Measurements from ENCODE around the gene SCUBE1. TPM values are rescaled to one million over a fixed set of nuclear protein-coding genes. Genes with fewer than 3 reads are reported as not detected.

SCUBE1 gene
- total and polyA plus RNA-seq, 4 donors: 0.88 to 18.7 (median 3.5) TPM

DNA sequence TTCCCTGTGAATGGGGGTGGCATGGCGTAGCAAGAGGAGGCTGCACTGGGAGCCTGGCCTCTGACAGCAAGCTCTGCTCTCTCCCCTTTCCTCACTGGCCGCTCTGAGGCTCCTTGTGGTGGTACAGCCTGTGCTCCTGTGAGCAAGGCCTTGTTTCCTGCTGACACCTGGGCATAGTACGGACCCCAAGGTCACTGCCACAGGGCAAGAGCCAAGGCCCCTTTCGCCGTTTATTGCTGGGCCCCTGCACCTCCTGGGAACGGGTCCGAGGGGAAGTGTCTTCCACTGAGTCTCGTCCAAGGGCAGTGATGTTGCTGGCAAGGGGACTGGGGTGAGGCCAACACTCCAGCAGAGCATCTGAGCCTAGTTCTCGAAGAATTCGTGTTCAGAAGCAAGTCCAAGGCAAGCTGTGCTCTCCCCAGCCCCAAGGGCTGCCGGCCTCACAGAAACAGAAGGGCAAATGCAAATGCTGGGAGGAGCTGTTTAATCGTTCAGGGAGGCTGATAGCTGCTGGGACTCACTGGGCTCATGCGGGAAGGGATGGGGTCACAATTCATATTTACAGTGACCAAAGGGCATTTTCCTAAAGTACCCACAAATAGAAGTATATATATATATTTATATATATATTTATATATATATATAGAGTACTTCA, 140.3 kb downstream of the SCUBE1 start:
- no peaks in the 10 kb centered on the region for H3K9me3 ChIP-seq (ENCODE audit: control insufficient read depth, low read length)
- H3K4me3 ChIP-seq (ENCODE audit: low read length in 2 of 2): no peak overlapping the region
- peak; percentile 18 to 42 for DNase-seq
- H3K27me3 ChIP-seq (ENCODE audit: control insufficient read depth in 1 of 2, insufficient read depth in 2 of 2, low read length in 1 of 2): no peaks in the 10 kb centered on the region
- no peak for ATAC-seq (ENCODE audit: low FRiP score)
- intact Hi-C loops (cut with DNase I): no loop called here
- 81 to 82% methylated on average over 13 of the region's 13 CpGs for WGBS, 2 donors
- H3K4me1 ChIP-seq (ENCODE audit: control insufficient read depth in 1 of 2, insufficient read depth in 2 of 2, low read length in 2 of 2): no peaks in the 10 kb centered on the region
- no peak overlapping the region for H3K27ac ChIP-seq (ENCODE audit: low read depth in 1 of 2, low read length in 2 of 2)
- no peaks in the 10 kb centered on the region for H3K36me3 ChIP-seq (ENCODE audit: control insufficient read depth in 1 of 2, insufficient read depth in 2 of 2, low read length in 1 of 2)

DNA sequence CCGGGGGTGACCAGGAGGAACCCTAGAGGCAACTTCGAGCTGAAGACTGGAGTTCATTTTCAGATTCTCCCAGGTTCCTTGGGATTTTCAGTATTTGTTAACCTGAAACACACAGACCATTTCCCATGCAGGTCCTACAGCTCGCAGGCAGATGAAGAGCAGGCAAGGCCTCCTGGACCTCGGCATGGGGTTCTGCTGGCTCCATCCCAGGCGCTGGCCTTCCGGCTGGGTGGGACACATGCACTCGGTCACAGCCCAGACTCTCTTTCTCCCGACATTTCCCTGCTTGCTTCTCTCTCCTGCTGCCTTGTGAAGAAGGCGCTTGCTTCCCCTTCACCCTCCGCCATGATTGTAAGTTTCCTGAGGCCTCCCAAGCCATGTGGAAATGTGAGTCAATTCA, 140.8 kb downstream of the SCUBE1 start:
- Histone ChIP-seq H3K4me1 (ENCODE audit: control insufficient read depth in 1 of 2, insufficient read depth in 2 of 2, low read length in 2 of 2) (no peaks in the 10 kb centered on the region), H3K9me3 (ENCODE audit: control insufficient read depth, low read length) (no peaks in the 10 kb centered on the region), H3K27me3 (ENCODE audit: control insufficient read depth in 1 of 2, insufficient read depth in 2 of 2, low read length in 1 of 2) (no peaks in the 10 kb centered on the region), H3K27ac (ENCODE audit: low read depth in 1 of 2, low read length in 2 of 2) (no peak overlapping the region), H3K4me3 (ENCODE audit: low read length in 2 of 2) (no peak overlapping the region), H3K36me3 (ENCODE audit: control insufficient read depth in 1 of 2, insufficient read depth in 2 of 2, low read length in 1 of 2) (no peaks in the 10 kb centered on the region)
- intact Hi-C loops (cut with DNase I): no loop called here
- ATAC-seq (ENCODE audit: low FRiP score) (no peak), DNase-seq (peak; percentile 17 to 54)
- WGBS, 2 donors: 94% methylated on average over 10 of the region's 10 CpGs

DNA sequence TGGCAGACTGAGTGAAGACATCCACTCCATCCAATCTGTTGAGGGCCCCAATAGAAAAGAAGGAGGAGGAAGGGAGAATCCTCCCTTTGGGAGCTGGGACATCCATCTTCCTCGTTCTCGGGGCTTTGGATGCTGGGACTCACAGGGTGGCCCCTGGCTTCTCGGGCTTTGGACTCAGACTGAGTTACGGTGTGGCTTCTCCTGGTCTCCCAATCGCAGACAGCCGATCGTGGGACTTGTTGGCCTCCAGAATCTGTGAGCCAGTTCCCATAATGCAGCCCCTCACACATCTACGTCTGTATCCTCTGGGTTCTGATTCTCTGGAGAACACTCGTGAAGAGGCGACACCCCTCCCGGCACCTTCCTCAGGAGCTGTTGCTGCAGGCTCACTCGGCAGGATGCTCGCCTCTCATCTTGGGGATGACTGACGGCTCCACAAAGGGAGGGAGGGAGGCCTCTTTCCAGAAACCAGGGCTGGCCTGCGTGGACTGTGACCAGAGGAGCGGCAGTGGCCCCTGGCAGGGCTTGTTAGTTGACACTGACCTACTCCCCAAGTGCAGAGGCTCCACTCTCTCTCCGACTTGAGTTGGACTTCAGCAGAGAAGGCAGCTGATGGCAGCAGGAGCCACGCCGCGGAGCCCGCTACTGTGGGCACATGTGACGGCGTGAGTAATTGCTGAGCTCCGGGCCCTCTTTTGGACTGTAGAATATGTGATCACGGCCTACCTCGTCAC, 141.5 kb downstream of the SCUBE1 start:
- Histone ChIP-seq H3K27ac (ENCODE audit: low read depth in 1 of 2, low read length in 2 of 2) (no peak overlapping the region), H3K27me3 (ENCODE audit: control insufficient read depth in 1 of 2, insufficient read depth in 2 of 2, low read length in 1 of 2) (no peaks in the 10 kb centered on the region), H3K4me1 (ENCODE audit: control insufficient read depth in 1 of 2, insufficient read depth in 2 of 2, low read length in 2 of 2) (no peaks in the 10 kb centered on the region), H3K4me3 (ENCODE audit: low read length in 2 of 2) (no peak overlapping the region), H3K36me3 (ENCODE audit: control insufficient read depth in 1 of 2, insufficient read depth in 2 of 2, low read length in 1 of 2) (no peaks in the 10 kb centered on the region), H3K9me3 (ENCODE audit: control insufficient read depth, low read length) (no peaks in the 10 kb centered on the region)
- WGBS, 2 donors: 92 to 93% methylated on average over 26 of the region's 26 CpGs
- intact Hi-C loops (cut with DNase I): no loop called here
- DNase-seq: peak; percentile 35 to 66
- no peak for ATAC-seq (ENCODE audit: low FRiP score)

DNA sequence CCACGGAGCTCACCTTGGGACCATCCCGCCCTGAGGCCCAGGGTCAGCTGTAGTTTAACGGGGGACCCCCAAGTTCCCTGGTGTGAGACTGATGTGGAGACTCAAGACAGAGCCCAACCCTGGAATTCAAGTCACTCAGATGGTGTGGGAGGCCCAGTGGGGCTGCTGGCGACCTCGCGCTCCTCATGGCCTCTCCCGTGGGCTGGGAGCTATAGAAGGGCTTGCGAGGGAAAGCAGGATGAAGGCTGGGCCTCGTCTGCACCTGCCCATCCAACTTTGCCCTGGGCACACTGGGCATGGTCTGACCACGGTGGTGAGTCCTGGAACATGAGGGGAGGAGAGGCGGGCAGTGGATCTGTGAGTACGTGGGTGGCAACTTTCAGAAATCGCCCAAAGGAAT, 142.6 kb downstream of the SCUBE1 start:
- ATAC-seq (ENCODE audit: low FRiP score) (no peak), DNase-seq (no peak)
- WGBS, 2 donors: 89 to 90% methylated on average over 13 of the region's 13 CpGs
- no peaks in the 10 kb centered on the region for H3K9me3 ChIP-seq (ENCODE audit: control insufficient read depth, low read length)
- H3K36me3 ChIP-seq (ENCODE audit: control insufficient read depth in 1 of 2, insufficient read depth in 2 of 2, low read length in 1 of 2): no peaks in the 10 kb centered on the region
- H3K4me1 ChIP-seq (ENCODE audit: control insufficient read depth in 1 of 2, insufficient read depth in 2 of 2, low read length in 2 of 2): no peaks in the 10 kb centered on the region
- no peak overlapping the region for H3K4me3 ChIP-seq (ENCODE audit: low read length in 2 of 2)
- no peaks in the 10 kb centered on the region for H3K27me3 ChIP-seq (ENCODE audit: control insufficient read depth in 1 of 2, insufficient read depth in 2 of 2, low read length in 1 of 2)
- no peak overlapping the region for H3K27ac ChIP-seq (ENCODE audit: low read depth in 1 of 2, low read length in 2 of 2)
- intact Hi-C loops (cut with DNase I): no loop called here

DNA sequence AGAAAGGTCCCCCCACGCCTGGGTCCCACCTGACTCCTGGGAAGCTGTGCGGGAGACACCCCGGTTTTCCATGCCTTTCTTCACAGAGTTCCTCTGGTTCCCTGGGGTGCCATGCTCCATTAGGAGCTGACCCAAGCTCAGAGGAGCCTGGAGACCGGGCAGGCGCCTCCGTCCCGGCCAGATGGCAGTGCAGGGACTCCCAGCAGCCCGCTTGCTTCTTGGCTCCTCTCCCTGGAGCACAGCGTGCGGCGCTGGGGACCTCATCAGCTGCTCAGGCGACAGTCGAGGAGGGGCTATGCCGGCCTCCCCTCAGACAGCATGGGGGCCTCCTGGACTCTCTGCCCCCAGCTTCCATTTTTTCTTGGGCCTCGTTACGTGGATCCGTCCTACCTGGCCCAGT, 143.1 kb downstream of the SCUBE1 start:
- DNase-seq (no peak), ATAC-seq (ENCODE audit: low FRiP score) (peak; percentile 28)
- H3K27ac ChIP-seq (ENCODE audit: low read depth in 1 of 2, low read length in 2 of 2): no peak overlapping the region
- 81 to 90% methylated on average over 17 of the region's 17 CpGs for WGBS, 2 donors
- no peaks in the 10 kb centered on the region for H3K36me3 ChIP-seq (ENCODE audit: control insufficient read depth in 1 of 2, insufficient read depth in 2 of 2, low read length in 1 of 2)
- H3K4me1 ChIP-seq (ENCODE audit: control insufficient read depth in 1 of 2, insufficient read depth in 2 of 2, low read length in 2 of 2): no peaks in the 10 kb centered on the region
- H3K4me3 ChIP-seq (ENCODE audit: low read length in 2 of 2): no peak overlapping the region
- no peaks in the 10 kb centered on the region for H3K9me3 ChIP-seq (ENCODE audit: control insufficient read depth, low read length)
- H3K27me3 ChIP-seq (ENCODE audit: control insufficient read depth in 1 of 2, insufficient read depth in 2 of 2, low read length in 1 of 2): no peaks in the 10 kb centered on the region
- intact Hi-C loops (cut with DNase I): no loop called here

DNA sequence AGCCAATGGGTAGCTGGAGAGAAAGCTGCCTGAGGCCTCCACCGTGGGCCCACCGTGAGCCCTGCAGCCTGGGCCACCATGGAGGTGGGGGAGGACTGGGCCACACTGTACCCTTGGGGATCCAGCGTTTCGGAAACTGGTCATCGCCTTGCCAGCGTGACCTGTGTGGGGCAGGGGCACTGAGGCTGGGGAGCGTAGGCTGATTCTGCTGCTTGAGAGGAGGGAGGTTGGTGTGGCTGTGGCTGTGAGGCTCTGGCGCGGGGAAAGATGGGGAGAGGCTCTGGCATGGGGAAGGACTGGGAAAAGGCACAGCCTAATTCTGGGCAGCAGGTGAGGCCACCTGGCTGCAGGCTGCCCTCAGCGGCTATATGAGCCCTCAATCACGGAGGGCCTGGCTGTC, 143.6 kb downstream of the SCUBE1 start:
- no peak overlapping the region for H3K27ac ChIP-seq (ENCODE audit: low read depth in 1 of 2, low read length in 2 of 2)
- DNase-seq: no peak
- no peaks in the 10 kb centered on the region for H3K9me3 ChIP-seq (ENCODE audit: control insufficient read depth, low read length)
- no peak for ATAC-seq (ENCODE audit: low FRiP score)
- no peaks in the 10 kb centered on the region for H3K4me1 ChIP-seq (ENCODE audit: control insufficient read depth in 1 of 2, insufficient read depth in 2 of 2, low read length in 2 of 2)
- H3K36me3 ChIP-seq (ENCODE audit: control insufficient read depth in 1 of 2, insufficient read depth in 2 of 2, low read length in 1 of 2): no peaks in the 10 kb centered on the region
- no peak overlapping the region for H3K4me3 ChIP-seq (ENCODE audit: low read length in 2 of 2)
- intact Hi-C loops (cut with DNase I): no loop called here
- no peaks in the 10 kb centered on the region for H3K27me3 ChIP-seq (ENCODE audit: control insufficient read depth in 1 of 2, insufficient read depth in 2 of 2, low read length in 1 of 2)
- 79 to 88% methylated on average over 11 of the region's 11 CpGs for WGBS, 2 donors

DNA sequence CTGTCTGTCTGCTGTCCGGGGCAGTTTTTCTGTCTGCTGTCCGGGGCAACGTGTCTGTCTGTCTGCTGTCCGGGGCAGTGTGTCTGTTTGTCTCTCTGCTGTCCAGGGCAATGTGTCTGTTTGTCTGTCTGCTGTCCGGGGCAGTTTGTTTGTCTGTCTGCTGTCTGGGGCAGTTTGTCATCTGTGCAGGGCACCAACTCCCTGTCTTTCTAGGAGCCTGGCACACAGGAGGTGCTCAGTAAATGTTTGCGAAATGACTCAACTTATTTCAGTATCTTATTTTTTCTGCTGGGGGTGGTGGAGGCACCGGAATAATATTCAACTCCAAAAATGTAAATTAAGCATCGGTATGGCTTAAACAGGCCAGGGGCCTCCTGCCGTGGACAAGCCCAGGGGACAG, 144.2 kb downstream of the SCUBE1 start:
- no peaks in the 10 kb centered on the region for H3K9me3 ChIP-seq (ENCODE audit: control insufficient read depth, low read length)
- no peaks in the 10 kb centered on the region for H3K4me1 ChIP-seq (ENCODE audit: control insufficient read depth in 1 of 2, insufficient read depth in 2 of 2, low read length in 2 of 2)
- WGBS, 2 donors: 52 to 59% methylated on average over 9 of the region's 9 CpGs
- intact Hi-C loops (cut with DNase I): no loop called here
- no peak overlapping the region for H3K27ac ChIP-seq (ENCODE audit: low read depth in 1 of 2, low read length in 2 of 2)
- H3K36me3 ChIP-seq (ENCODE audit: control insufficient read depth in 1 of 2, insufficient read depth in 2 of 2, low read length in 1 of 2): no peaks in the 10 kb centered on the region
- ATAC-seq (ENCODE audit: low FRiP score) (no peak), DNase-seq (no peak)
- no peak overlapping the region for H3K4me3 ChIP-seq (ENCODE audit: low read length in 2 of 2)
- no peaks in the 10 kb centered on the region for H3K27me3 ChIP-seq (ENCODE audit: control insufficient read depth in 1 of 2, insufficient read depth in 2 of 2, low read length in 1 of 2)

DNA sequence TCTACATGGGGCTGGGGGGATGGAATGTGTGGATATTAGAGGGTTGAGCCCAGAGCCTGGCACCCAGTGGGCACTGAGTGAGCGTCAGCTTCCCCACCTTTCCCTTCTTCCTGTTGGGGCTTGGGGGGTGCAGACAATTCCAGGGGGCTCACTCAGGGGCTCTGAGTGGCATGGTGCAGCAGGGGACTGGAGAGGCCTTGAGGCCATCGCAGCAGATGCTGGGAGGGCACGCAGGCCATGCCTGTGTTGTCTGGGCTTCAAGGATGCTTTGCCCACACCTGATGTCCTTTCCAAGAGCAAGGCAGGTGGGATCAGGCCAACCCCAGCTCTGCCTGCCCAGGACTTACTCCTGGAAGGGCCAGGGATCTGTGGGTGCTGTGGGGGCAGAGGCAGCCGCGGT, 145.0 kb downstream of the SCUBE1 start:
- no peak for ATAC-seq (ENCODE audit: low FRiP score)
- no peaks in the 10 kb centered on the region for H3K36me3 ChIP-seq (ENCODE audit: control insufficient read depth in 1 of 2, insufficient read depth in 2 of 2, low read length in 1 of 2)

DNA sequence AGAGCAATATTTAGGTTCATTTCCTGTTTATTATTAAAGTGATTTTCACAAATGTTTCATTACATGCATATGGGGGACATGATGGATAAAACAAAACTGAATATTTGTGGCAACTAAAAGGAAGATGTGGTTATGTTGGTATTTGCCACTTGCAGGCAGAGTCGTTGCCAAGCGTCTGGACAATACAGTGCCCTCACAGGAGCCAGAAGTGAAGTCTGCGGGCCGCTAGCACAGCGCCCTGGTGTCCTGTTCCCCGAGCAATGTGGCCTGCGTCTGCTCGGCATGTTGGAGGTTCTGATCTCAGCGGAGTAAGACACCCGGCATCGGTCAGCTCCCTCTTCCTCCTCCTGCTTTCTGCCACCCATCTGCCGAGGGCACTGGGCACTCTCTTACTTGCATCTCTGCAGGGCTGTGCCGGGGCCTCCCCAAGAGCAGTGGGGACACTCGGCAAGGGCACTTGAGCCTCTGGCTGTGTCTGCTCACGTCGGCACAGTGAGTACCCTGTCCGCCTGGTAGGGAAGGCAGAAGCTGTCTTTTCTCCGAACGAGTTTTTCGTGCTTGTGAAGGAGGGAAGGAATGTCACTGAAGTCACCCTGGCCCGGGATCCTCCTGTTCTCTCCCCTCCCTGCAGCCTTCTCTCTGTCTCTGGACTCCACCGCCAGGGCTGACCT, 145.8 kb downstream of the SCUBE1 start:
- DNase-seq (no peak), ATAC-seq (ENCODE audit: low FRiP score) (no peak)
- 58 to 63% methylated on average over 20 to 22 of the region's 22 CpGs for WGBS, 2 donors
- H3K4me3 ChIP-seq (ENCODE audit: low read length in 2 of 2): no peak overlapping the region
- no peaks in the 10 kb centered on the region for H3K36me3 ChIP-seq (ENCODE audit: control insufficient read depth in 1 of 2, insufficient read depth in 2 of 2, low read length in 1 of 2)
- H3K27me3 ChIP-seq (ENCODE audit: control insufficient read depth in 1 of 2, insufficient read depth in 2 of 2, low read length in 1 of 2): no peaks in the 10 kb centered on the region
- no peaks in the 10 kb centered on the region for H3K4me1 ChIP-seq (ENCODE audit: control insufficient read depth in 1 of 2, insufficient read depth in 2 of 2, low read length in 2 of 2)
- intact Hi-C loops (cut with DNase I): no loop called here
- no peak overlapping the region for H3K27ac ChIP-seq (ENCODE audit: low read depth in 1 of 2, low read length in 2 of 2)
- H3K9me3 ChIP-seq (ENCODE audit: control insufficient read depth, low read length): no peaks in the 10 kb centered on the region

More for the DNA sequence above, 145.0 kb downstream of the SCUBE1 start:
- H3K27me3 ChIP-seq (ENCODE audit: control insufficient read depth in 1 of 2, insufficient read depth in 2 of 2, low read length in 1 of 2): no peaks in the 10 kb centered on the region
- H3K27ac ChIP-seq (ENCODE audit: low read depth in 1 of 2, low read length in 2 of 2): no peak overlapping the region
- intact Hi-C loops (cut with DNase I): no loop called here
- DNase-seq: no peak
- no peaks in the 10 kb centered on the region for H3K4me1 ChIP-seq (ENCODE audit: control insufficient read depth in 1 of 2, insufficient read depth in 2 of 2, low read length in 2 of 2)
- no peak overlapping the region for H3K4me3 ChIP-seq (ENCODE audit: low read length in 2 of 2)
- H3K9me3 ChIP-seq (ENCODE audit: control insufficient read depth, low read length): no peaks in the 10 kb centered on the region
- WGBS, 2 donors: 75 to 86% methylated on average over 5 of the region's 5 CpGs

Data from aorta (tissue), 5 donors.